Lung (tissue), 16 donors: ENCODE data around the gene PEX13. TPM values are rescaled to one million over a fixed set of nuclear protein-coding genes. Genes with fewer than 3 reads are reported as not detected.

Experiments used
- ATAC-seq: fragments of 200-7000 bp; cut with Tn5 transposase; one replicate; pipeline ENCODE4 v1.9.1; 2020; ENCODE audit warnings: moderate number of reproducible peaks; ENCODE audit not compliant: insufficient read depth, low FRiP score
- DNase-seq, 3 donors: peaks; one replicate each; pipeline ENCODE4 v3.0.0-alpha.2; 2013 to 2017
- H3K27ac ChIP-seq, 2 donors: one replicate each; pipeline ENCODE4 v1.5.1; 2013; ENCODE audit warnings: mild to moderate bottlenecking in 2 of 2, moderate library complexity in 2 of 2, control low read depth in 1 of 2, inconsistent platforms in 1 of 2, low read depth in 1 of 2, low read length in 1 of 2
- H3K27me3 ChIP-seq, 3 donors: one replicate each; pipeline ENCODE4 v1.5.1; 2013; ENCODE audit warnings: low read length in 2 of 3; ENCODE audit not compliant: control insufficient read depth in 3 of 3, insufficient read depth in 3 of 3
- H3K36me3 ChIP-seq, 4 donors: one replicate each; pipeline ENCODE4 v1.5.1; 2013; ENCODE audit warnings: low read length in 4 of 4, mild to moderate bottlenecking in 1 of 4, moderate library complexity in 1 of 4; ENCODE audit not compliant: control insufficient read depth in 4 of 4, insufficient read depth in 4 of 4
- H3K4me1 ChIP-seq, 5 donors: one replicate each; pipeline ENCODE4 v1.5.1; 2013; ENCODE audit warnings: low read length in 5 of 5, mild to moderate bottlenecking in 2 of 5, moderate library complexity in 1 of 5; ENCODE audit not compliant: control insufficient read depth in 5 of 5, insufficient read depth in 5 of 5
- H3K4me3 ChIP-seq: one replicate; pipeline ENCODE4 v1.5.1; 2013; ENCODE audit warnings: mild to moderate bottlenecking, control low read depth, moderate library complexity
- H3K9ac ChIP-seq, 2 donors: one replicate each; pipeline ENCODE4 v1.5.1; 2013; ENCODE audit warnings: low read length in 2 of 2, control low read depth in 1 of 2; ENCODE audit not compliant: insufficient read depth in 1 of 2
- H3K9me3 ChIP-seq, 4 donors: one replicate each; pipeline ENCODE4 v1.5.1; 2013; ENCODE audit warnings: low read length in 3 of 4, mild to moderate bottlenecking in 1 of 4, moderate library complexity in 1 of 4; ENCODE audit not compliant: control insufficient read depth in 4 of 4, insufficient read depth in 3 of 4
- WGBS, 2 donors: extraction: QIAGEN DNeasy Blood & Tissue Kit; methylation state at CpG; one replicate each; pipeline ENCODE4 v1.1.7; 2013; 5-methylcytosine and 5-hydroxymethylcytosine counted together
- long read RNA-seq, 5 donors: transcript quantifications; one replicate each; lab custom pipeline, GENCODE V29; 2026
- polyA plus RNA-seq, 2 donors: library from polyadenylated mRNA; stranded (reverse); fragments of 200-250 nt; gene quantifications; one replicate each; pipeline ENCODE4 v1.2.1, GENCODE V29; 2013
- total RNA-seq, 2 donors: library from RNA; depleted of rRNA in 1 of 2; stranded (reverse); fragments of >200 nt in 1 of 2; gene quantifications; one replicate each; pipeline ENCODE4 v1.2.1, GENCODE V29; 2014 to 2021
- TF ChIP-seq, protein P1 (sequence below): IDR thresholded peaks from 2 replicates; pipeline ENCODE4 v1.5.1; 2012; ENCODE audit warnings: mild to moderate bottlenecking; ENCODE audit errors: control extremely low read depth, extremely low read depth
- donor health status: control.
- donor health status: control.
- donor health status: Bipolar disorder and iron deficiency.
- donor health status: healthy.
- donor health status: DM: yes; HTN: yes; CAD: no.

PEX13 gene, protein sequence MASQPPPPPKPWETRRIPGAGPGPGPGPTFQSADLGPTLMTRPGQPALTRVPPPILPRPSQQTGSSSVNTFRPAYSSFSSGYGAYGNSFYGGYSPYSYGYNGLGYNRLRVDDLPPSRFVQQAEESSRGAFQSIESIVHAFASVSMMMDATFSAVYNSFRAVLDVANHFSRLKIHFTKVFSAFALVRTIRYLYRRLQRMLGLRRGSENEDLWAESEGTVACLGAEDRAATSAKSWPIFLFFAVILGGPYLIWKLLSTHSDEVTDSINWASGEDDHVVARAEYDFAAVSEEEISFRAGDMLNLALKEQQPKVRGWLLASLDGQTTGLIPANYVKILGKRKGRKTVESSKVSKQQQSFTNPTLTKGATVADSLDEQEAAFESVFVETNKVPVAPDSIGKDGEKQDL
- total RNA-seq = 10 to 100 TPM; 22.2 to 45.1 TPM
- 10 to 100 TPM; 11.1 to 12.5 TPM for polyA plus RNA-seq
- long read RNA-seq, donor 1, full-length matches to known transcripts = 5 of 11 reads
- long read RNA-seq, donor 1, partial matches to known transcripts = 6 of 11 reads
- long read RNA-seq, donor 1, other reads (novel, unspliced or antisense) = 0 of 11 reads
- long read RNA-seq, donor 2, full-length matches to known transcripts = 2 of 2 reads
- long read RNA-seq, donor 2, partial matches to known transcripts = 0 of 2 reads
- long read RNA-seq, donor 2, other reads (novel, unspliced or antisense) = 0 of 2 reads
- long read RNA-seq, donor 3, full-length matches to known transcripts = 6 of 21 reads
- long read RNA-seq, donor 3, partial matches to known transcripts = 15 of 21 reads
- long read RNA-seq, donor 3, other reads (novel, unspliced or antisense) = 0 of 21 reads
- long read RNA-seq, donor 4, full-length matches to known transcripts = 2 of 2 reads
- long read RNA-seq, donor 4, partial matches to known transcripts = 0 of 2 reads
- long read RNA-seq, donor 4, other reads (novel, unspliced or antisense) = 0 of 2 reads
- long read RNA-seq, donor 5, full-length matches to known transcripts = 11 of 45 reads
- long read RNA-seq, donor 5, partial matches to known transcripts = 34 of 45 reads
- long read RNA-seq, donor 5, other reads (novel, unspliced or antisense) = 0 of 45 reads

DNA sequence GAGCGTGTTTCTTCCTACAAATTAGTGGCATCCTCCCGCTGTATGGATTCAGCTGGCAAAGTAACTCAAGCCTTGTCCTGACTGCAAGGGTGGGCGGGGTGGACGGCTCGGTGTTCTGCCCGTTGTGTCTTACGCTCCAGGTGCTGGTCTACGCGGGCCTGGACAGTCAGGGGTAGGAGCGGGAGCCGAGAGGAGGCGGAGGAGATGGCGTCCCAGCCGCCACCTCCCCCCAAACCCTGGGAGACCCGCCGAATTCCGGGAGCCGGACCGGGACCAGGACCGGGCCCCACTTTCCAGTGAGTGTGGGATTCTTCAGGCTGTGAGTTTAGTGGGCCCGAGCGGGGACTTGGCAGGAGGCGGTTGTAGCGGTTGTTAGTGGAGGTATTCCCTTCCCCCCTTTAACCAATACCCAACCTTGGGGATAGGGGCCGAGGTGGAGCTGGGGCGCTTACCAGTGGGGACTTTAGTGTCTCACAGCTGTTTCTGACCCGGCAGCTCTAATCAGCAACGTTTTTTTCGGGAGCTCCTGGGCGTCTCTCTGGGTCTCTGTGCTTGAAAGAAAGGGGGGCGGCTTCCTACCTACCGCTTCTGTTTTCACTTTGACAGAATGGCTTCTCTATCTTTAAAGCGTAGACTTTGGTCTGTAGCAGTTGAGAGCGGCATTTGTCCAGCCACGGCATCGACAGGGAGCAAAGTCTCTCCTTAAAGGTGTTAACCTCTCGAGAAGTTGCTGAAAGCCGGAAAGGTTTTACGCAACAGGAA is at the start of gene PEX13, which contains the start of gene PUS10:
TSS of gene PEX13 (plus strand) at position 165 of the 762 bp plus-strand sequence. CDS start at position 205, 40 bp downstream.
TSS of gene PUS10 (minus strand) at position 700 of the 762 bp plus-strand sequence. CDS start 6,365 bp downstream, outside the sequence.
- H3K36me3 ChIP-seq = peaks cover 0 to 7% (median 6%) of the 10 kb centered on the region in 4 donors
- 0% methylated on average over 39 of the region's 39 CpGs for WGBS, 2 donors
- H3K9ac ChIP-seq = peak within 1 kb of the TSS; percentile 94 to 98
- ATAC-seq = peak; percentile 91
- H3K27me3 ChIP-seq = no peaks in the 10 kb centered on the region
- H3K9me3 ChIP-seq = no peaks in the 10 kb centered on the region
- H3K4me1 ChIP-seq = peaks cover 0 to 12% (median 2%) of the 10 kb centered on the region in 5 donors
- peak within 1 kb of the TSS; percentile 84 to 90 for H3K27ac ChIP-seq
- TF ChIP-seq, protein P1, sequence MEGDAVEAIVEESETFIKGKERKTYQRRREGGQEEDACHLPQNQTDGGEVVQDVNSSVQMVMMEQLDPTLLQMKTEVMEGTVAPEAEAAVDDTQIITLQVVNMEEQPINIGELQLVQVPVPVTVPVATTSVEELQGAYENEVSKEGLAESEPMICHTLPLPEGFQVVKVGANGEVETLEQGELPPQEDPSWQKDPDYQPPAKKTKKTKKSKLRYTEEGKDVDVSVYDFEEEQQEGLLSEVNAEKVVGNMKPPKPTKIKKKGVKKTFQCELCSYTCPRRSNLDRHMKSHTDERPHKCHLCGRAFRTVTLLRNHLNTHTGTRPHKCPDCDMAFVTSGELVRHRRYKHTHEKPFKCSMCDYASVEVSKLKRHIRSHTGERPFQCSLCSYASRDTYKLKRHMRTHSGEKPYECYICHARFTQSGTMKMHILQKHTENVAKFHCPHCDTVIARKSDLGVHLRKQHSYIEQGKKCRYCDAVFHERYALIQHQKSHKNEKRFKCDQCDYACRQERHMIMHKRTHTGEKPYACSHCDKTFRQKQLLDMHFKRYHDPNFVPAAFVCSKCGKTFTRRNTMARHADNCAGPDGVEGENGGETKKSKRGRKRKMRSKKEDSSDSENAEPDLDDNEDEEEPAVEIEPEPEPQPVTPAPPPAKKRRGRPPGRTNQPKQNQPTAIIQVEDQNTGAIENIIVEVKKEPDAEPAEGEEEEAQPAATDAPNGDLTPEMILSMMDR = no peak
- DNase-seq = peak in 1 of 3 donors; percentile 73
- H3K4me3 ChIP-seq = peak within 1 kb of the TSS; percentile 91

DNA sequence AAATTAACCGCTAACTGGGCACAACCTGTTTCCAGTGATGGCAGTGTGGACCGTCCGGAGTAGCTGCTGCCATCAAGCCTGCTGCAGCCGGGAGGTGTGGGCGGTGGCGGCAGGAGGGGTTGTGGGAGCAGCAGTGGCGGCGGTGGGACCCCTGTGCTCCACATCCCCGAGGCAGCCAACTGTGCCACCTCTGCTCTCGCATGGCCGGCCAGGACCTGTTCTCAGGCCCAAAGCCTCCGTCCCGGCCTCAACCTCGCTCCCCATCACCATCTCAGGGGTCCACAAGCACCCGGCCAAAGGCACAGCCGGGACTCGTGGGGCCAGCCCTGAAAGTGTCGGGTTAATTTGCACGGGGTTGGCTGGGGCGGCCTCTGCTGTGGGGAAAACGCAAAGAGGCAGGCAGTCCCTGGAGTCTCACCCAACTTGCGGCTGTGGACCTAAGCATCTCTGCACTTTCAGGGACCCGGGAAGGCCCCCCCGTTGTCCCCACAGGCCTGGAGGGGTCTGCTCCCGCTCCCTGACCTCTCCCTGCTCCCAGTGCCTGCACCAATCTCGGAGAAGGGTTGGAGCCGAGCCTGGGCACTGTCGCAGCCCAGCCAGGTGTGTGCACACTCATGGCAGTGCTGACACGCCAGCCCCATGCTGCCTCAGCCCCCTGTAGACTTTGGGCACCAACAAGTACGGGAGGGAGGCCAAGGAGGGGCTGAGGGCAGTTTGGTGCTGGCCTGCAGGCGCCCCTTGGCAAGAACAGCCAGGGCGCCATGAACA is 44.4 kb upstream of the PEX13 start:
- no peak for ATAC-seq
- H3K4me1 ChIP-seq = peaks cover 0 to 4% (median 0%) of the 10 kb centered on the region in 5 donors
- no peak for DNase-seq
- H3K9ac ChIP-seq = no peak overlapping the region
- no peaks in the 10 kb centered on the region for H3K9me3 ChIP-seq
- H3K4me3 ChIP-seq = no peak overlapping the region
- WGBS, 2 donors = 97% methylated on average over 32 of the region's 32 CpGs
- TF ChIP-seq, protein P1 = no peak
- no peak overlapping the region for H3K27ac ChIP-seq
- H3K27me3 ChIP-seq = no peaks in the 10 kb centered on the region
- H3K36me3 ChIP-seq = peaks cover 0 to 5% (median 0%) of the 10 kb centered on the region in 4 donors

GRCh38 chr2:60973705-60974104 is 43.8 kb upstream of the PEX13 start:
- no peak overlapping the region for H3K4me3 ChIP-seq
- H3K9ac ChIP-seq = no peak overlapping the region
- peaks cover 0 to 4% (median 0%) of the 10 kb centered on the region in 5 donors for H3K4me1 ChIP-seq
- DNase-seq (no peak), ATAC-seq (no peak)
- H3K27ac ChIP-seq = no peak overlapping the region
- H3K9me3 ChIP-seq = no peaks in the 10 kb centered on the region
- no peaks in the 10 kb centered on the region for H3K27me3 ChIP-seq
- H3K36me3 ChIP-seq = peaks cover 0 to 5% (median 0%) of the 10 kb centered on the region in 4 donors
- 84 to 91% methylated on average over 5 of the region's 5 CpGs for WGBS, 2 donors
- TF ChIP-seq, protein P1 = no peak
